NOMO-1 treated with DMSO at 0.1 percent for 48 hours (cell line): ENCODE results near the gene CELA3A.

Experiments
- DNase-seq: peaks from one replicate; lab custom pipeline; 2025; ENCODE audit not compliant: unreplicated experiment; lab: John Stamatoyannopoulos, UW

The CELA3A gene

DNA sequence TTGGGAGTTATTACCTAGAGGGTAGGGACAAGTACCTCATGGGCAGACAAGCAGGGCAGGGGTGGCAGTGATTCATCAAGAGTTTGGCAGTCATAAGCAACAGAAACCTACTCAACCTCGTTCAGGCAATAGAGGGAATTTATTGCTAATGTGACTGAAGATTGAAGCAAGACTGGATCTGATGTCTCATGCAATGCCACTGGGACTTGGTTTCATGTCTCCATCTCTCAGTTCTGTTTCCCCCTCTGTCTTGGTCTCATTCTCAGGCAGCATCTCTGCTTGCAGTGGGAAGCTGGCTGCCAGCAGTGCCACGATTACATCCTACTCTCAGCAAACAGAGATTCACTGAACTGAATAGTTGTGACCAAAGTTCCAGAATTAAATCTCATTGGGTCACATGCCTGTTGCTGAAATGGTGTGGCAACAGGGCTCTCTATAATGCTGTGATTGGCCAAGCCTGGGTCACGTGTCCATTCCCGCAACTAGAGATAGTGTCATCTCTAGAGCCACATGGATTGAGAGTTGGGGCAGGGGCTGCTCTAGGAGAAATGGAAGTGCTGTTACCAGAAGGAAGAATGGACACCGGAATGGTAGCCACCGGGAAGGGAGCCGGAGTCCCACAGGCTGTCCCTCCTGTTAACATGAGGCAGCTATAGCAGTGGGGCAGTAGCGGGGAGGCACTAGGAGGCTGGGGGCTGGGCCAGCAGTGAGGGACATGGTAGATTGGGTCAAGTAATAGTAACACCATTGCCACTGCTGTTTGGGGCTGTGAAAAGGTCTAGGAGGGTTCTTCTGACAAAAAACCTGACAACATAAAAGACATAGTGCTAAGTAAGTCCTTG is 47.1 kb downstream of the CELA3A start:
- DNase-seq = peak; percentile 43

DNA sequence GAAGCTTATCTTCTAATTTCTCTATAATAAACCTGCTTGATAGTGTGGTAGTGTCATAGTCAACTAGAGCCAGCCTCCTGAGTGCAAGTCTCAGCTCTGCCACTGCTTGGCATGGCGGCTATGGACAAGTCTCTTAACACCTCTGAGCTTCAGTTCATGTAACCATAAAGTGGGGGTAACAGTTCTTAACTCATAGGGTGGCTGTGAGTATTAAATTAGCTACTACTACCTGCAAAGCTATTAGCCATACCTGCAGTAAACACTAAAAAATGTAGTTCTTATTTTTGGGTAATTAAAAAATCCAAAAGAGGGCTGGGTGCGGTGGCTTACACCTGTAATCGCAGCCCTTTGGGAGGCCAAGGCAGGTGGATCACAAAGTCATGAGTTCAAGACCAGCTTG is 48.9 kb downstream of the CELA3A start:
- no peak for DNase-seq

DNA sequence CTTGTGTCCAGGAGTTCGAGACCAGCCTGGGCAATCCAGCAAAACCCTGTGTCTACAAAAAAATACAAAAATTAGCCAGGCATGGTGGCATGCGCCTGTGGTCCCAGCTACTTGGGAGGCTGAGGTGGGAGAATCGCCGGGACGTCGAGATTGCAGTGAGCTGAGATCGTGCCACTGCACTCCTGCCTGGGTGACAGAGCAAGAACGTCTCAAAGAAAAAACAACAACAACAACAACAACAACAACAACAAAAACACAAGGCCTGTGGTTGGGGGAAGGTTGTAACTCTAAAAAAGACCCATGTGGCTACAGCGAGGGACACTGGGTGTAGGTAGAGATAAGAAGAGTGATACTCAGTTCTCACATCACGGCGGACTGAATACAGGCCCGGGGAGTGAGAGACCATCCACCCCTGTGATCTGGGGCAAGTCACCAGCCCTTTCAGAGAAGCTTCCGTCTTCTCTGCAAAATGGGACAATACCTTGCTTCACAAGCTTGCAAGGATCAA is 50.2 kb downstream of the CELA3A start:
- no peak for DNase-seq

DNA sequence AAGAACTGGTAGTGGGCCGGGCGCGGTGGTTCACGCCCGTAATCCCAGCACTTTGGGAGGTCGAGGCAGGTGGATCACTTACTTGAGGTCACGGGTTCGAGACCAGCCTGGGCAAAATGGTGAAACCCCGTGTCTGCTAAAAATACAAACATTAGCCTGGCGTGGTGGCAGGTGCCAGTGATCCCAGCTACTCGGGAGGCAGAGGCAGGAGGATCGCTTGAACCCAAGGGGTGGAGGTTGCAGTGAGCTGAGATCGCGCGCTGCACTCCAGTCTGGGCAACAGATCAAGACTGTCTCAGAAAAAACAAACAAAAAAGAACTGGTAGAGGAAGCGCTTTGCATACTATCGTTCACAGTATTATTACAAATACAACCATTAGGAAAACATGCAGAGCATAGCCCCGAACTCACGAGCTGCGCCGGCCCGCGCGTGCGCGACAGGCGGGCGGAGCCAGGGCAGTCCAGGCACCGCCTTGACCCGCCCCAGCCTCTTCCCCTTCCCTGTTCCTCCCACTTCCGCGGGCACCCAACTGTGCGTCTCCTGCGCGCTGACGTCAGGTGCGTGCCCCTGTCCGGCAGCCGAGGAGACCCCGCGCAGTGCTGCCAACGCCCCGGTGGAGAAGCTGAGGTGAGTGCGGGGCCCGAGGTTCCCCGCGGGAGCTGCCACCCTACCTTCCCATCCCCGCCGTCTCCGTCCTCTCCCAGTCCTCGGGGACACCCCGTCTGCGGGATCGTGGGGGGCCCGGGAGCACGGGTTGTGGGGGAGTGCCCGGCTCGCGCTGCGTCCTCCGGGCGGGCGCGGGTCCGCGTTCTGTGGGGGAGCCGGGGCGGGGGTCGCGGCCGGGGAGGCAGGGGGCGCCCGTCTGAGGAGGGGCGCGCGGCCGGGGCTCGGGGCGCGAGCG is 50.9 kb downstream of the CELA3A start, which contains the start of gene CDC42:
Gene CDC42 (plus strand): TSS at position 595 of the 902 bp plus-strand sequence. CDS start 25,770 bp downstream, outside the sequence.
- peak; percentile 96 for DNase-seq

DNA sequence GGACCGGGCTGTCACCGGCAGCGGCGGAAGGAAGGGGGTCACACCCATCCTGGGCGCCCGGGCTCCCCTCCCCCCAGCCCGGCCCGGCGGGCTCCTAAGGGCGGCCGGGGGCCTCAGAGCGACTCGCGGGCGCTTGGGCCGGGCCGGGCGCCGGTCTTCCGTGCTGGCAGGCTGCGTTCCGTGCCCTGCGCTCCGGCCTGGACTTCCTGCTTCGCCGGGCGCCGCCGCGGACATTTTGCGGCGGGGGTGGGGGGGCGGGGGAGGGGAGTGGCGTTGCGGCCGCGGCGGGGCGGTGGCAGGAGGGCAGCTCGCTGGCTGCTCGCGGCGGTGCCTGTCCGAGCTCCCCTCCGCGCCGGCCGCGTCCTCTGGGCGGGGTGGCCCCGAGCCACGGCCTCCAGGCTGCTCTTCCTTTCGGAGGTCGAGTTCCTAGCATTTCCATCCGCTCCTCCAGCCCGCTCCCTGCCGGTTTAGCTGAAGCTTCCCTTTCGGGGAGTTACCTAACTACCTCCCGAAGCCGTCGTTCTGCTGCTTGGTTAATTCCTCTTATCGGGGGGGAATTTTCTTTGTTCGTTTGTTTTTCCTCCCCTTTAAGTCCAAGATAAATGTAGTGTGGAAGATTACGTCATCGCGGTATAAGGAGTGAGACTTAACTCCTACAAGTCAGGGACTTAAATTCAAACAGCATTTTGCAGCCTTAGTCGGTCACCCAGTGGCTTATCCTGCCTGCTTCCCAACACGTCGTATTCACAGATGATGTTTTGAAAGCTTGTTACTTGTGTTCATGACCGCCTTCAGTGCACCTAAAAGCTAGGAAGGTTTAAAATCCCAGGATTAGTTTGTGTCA is 51.8 kb downstream of the CELA3A start:
- DNase-seq = peak; percentile 60

DNA sequence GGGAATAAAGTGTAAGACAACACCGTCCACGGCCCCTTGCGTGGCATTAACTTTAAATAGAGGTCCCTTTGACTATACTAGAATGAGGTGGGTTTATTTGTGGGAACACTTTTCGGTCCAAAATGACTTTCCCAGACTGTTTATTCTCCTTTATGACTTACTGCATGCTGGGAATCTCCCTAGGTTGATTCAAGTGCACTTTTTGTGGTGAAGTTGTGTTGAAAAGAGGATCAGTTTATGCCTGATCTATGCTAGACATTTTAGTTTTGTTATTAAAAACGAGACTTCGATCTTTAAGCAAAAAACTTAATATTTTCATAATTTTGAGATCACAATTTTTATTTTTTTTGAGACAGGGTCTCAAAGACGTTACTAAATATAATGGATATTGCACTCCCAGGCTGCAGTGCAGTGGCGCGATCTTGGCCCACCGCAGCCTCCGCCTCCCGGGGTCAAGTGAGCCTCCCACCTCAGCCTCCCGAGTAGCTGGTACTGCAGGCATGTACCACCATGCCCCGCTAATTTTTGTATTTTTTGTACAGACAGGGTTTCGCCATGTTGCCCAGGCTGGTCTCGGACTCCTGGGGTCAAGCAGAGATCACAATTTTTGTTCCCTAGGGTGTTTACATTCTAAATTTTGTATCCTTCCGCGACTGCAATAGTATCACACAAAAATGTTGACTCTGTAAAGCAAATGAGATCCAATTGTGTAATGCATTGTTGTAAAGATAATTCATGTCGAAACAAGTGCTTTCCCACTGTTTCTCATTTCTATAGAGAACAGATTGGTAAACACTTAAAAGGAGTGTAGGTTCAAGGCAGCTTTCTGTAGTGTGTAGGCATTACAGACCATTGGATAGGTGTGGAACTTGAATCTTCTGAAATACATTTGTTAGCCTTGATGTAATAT is 52.7 kb downstream of the CELA3A start:
- DNase-seq = peak; percentile 25

DNA sequence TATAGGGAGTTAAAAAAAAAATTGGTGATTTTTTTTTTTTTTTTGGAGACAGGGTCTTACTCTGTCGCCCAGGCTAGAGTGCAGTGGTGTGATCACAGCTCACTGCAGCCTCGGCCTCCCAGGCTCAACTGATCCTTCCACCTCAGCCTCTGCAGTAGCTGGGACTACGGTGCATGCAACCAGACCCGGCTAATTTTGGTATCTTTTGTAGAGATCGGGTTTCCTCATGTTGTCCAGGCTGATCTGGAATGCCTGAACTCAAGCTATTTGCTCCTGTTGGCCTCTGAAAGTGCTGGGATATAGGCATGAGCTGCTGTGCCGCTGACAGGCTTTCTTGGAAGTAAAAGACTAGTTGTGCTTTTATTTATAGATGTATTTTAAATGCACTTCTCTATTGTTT is 54.0 kb downstream of the CELA3A start:
- no peak for DNase-seq

DNA sequence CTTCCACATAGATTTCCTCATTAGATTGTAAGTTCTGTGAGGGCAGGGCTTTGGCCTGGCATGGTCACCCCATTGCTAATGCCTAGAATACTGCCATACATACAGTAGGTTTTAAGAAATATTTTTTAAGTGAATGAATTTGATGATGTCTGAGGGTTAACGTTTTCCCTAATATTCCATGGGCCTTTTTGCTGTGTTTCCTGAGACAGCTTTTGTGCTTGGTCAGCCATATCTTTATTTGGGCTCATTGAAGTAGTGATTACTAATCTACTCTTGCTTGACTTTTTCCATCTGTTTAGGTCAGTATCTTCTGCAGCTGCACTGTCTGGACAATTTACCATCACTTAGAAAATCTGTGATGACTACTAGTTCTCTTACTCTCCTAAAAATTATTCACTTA is 54.6 kb downstream of the CELA3A start:
- DNase-seq = no peak

DNA sequence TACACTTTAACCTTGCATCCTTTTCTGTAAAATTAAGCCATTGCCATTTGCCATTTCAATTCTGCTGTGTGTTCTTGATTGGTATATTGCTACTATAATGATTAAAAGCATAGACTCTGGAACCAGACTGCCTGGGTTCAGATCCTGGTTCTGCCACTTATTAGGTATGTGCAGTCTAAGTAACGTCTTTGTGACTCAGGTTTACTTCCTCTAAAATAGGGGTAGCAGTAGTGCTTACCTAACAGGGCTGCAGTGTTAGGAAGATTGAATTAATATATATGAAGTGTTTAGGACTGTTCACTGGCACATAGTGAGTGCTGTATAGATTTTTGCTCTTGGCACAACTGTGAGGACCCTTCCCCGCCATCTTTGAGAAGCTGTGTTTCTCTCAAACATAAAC is 55.5 kb downstream of the CELA3A start:
- peak; percentile 56 for DNase-seq

DNA sequence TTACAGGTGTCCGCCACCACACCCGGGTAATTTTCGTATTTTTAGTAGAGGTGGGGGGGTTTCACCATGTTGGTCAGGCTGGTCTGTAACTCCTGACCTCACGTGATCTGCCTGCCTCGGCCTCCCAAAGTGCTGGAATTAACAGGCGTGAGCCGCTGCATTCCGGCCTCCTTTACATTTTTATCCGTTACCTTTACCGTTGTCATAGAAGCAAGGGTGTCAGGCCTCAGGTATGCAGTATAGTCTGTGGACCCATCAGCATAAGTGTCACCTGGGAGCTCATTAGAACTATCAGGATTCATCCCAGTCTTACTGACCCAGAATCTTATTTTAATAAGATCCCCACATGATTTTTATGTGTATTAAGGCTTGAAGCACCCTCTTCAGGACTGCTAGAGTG is 56.4 kb downstream of the CELA3A start:
- DNase-seq = no peak
